H1 (cell line): ENCODE results near the gene ZW10. TPM values are rescaled to one million over a fixed set of nuclear protein-coding genes. Genes with fewer than 3 reads are reported as not detected.

Experiments used
- CEBPB ChIP-seq: IDR thresholded peaks from 2 replicates; pipeline ENCODE4 v1.6.1; 2012; ENCODE audit warnings: low read depth, low read length
- FOSL1 ChIP-seq: IDR thresholded peaks from 2 replicates; pipeline ENCODE4 v1.6.1; 2011; ENCODE audit warnings: mild to moderate bottlenecking, low read depth, low read length, moderate library complexity; ENCODE audit not compliant: insufficient read depth
- HDAC6 ChIP-seq: IDR thresholded peaks from one replicate; pipeline ENCODE4 v1.7.1; 2012; ENCODE audit warnings: low read depth, mild to moderate bottlenecking, inconsistent platforms, low read length, moderate library complexity
- KDM5A ChIP-seq: fragments of 200-600 bp; IDR thresholded peaks from 2 replicates; pipeline ENCODE4 v1.7.1; 2012; ENCODE audit warnings: mild to moderate bottlenecking, low read length, inconsistent platforms, mixed read lengths
- polyA plus RNA-seq, 7 experiments: library from polyadenylated mRNA; depleted of rRNA in 3 of 7; stranded (reverse) in 5 of 7; unstranded in 2 of 7; fragments of >200 nt in 5 of 7; fragments of 200-250 nt in 2 of 7; gene quantifications; 1 replicate in 5 of 7; 2 replicates in 1 of 7; 4 replicates in 1 of 7; pipeline versions ENCODE4 v1.2.1 to v1.2.3, GENCODE V29; 2011 to 2013; ENCODE audit warnings: missing spikeins in 2 of 7, mixed read lengths in 2 of 7
- total RNA-seq: library from RNA; stranded (reverse); fragmentation: NEBNext Ultra II Directional; extraction: Animal tissue kit (Norgen Biotek cat#: 25700); gene quantifications from 2 replicates; pipeline ENCODE4 v1.2.1, GENCODE V29; 2021

The ZW10 gene
- total and polyA plus RNA-seq, 2 of the 8 experiments (the other 6 are each of a cell fraction or from before 2014, with no cell fraction given) = 9.0 to 25.3 TPM

GRCh38 chr11:113781682-113782081 is 8.2 kb upstream of the ZW10 start (continued):
- TF ChIP-seq FOSL1 = no peak
- no peak for TF ChIP-seq HDAC6
- no peak for TF ChIP-seq KDM5A
- no peak for TF ChIP-seq CEBPB
